GM12878 (cell line): ENCODE results near the gene BUB1. TPM values are rescaled to one million over a fixed set of nuclear protein-coding genes. Genes with fewer than 3 reads are reported as not detected.

Source experiments
- ATAC-seq: fragments of 200-7000 bp; cut with Tn5 transposase; 3 replicates; pipeline ENCODE4 v1.9.1; 2020; ENCODE audit warnings: mild to moderate bottlenecking, moderate library complexity
- BruUV-seq: library from RNA; stranded (reverse); fragments of 400-500 nt; replicated peaks from 2 replicates; lab custom pipeline; 2021; lab: Mats Ljungman, UMichigan
- CTCF ChIA-PET: fragments of 300-600 bp; sonication (Branson Sonifier 250); formaldehyde crosslinking; extraction: SDS; loops from one replicate; lab custom pipeline; 2021; ENCODE audit warnings: inconsistent platforms; lab: Yijun Ruan, JAX
- POLR2A ChIA-PET: fragments of 350-600 bp; formaldehyde crosslinking; extraction: SDS; loops from one replicate; lab custom pipeline; 2021; ENCODE audit warnings: inconsistent platforms; lab: Charles Lee
- RAD21 ChIA-PET: fragments of 300-600 bp; sonication (Branson Sonifier 250); formaldehyde crosslinking; loops from one replicate; lab custom pipeline; 2023; ENCODE audit warnings: antibody characterized with exemption; ENCODE audit not compliant: unreplicated experiment; lab: Charles Lee
- SMC1A ChIA-PET: fragments of 300-600 bp; sonication (Branson Sonifier 250); formaldehyde crosslinking; loops from one replicate; lab custom pipeline; 2023; ENCODE audit not compliant: unreplicated experiment, uncharacterized antibody; lab: Charles Lee
- DNase-seq: peaks from one replicate; pipeline ENCODE4 v3.0.0-alpha.2; 2011; ENCODE audit warnings: low read depth, low spot score
- FAIRE-seq: peaks from 3 replicates; lab custom pipeline; 2011; peaks lifted over from hg19 to GRCh38; lab: Jason Lieb, UNC
- H2AFZ ChIP-seq: 2 replicates; pipeline ENCODE4 v1.6.0; 2011; ENCODE audit warnings: low read depth, low read length, control low read depth; ENCODE audit not compliant: control insufficient read depth
- H3K27ac ChIP-seq: 2 replicates; pipeline ENCODE4 v1.5.1; 2011; ENCODE audit warnings: control low read depth; ENCODE audit not compliant: control insufficient read depth, insufficient read depth
- H3K27me3 ChIP-seq, 2 experiments: replicated peaks in 1 of 2; 2 replicates each; pipeline versions ENCODE4 v1.6.0 to v1.6.1; 2011; ENCODE audit warnings: low read length in 1 of 2; ENCODE audit not compliant: control insufficient read depth in 2 of 2, insufficient read depth in 2 of 2
- H3K36me3 ChIP-seq, 2 experiments: 2 replicates each; pipeline ENCODE4 v1.5.1; 2011; ENCODE audit warnings: low read length in 1 of 2; ENCODE audit not compliant: control insufficient read depth in 2 of 2, insufficient read depth in 2 of 2
- H3K4me1 ChIP-seq: 2 replicates; pipeline ENCODE4 v1.6.1; 2011; ENCODE audit warnings: mild to moderate bottlenecking, low read length, moderate library complexity, mixed read lengths; ENCODE audit not compliant: control insufficient read depth, insufficient read depth
- H3K4me2 ChIP-seq: 2 replicates; pipeline ENCODE4 v1.6.0; 2011; ENCODE audit warnings: control low read depth; ENCODE audit not compliant: control insufficient read depth, insufficient read depth
- H3K4me3 ChIP-seq: fragments of 200-600 bp; sonication (generic); 2 replicates; pipeline ENCODE4 v1.5.1; 2016
- H3K79me2 ChIP-seq: 2 replicates; pipeline ENCODE4 v1.6.0; 2011; ENCODE audit warnings: low read length; ENCODE audit not compliant: control insufficient read depth, insufficient read depth
- H3K9ac ChIP-seq: 2 replicates; pipeline ENCODE4 v1.8.0; 2011; ENCODE audit warnings: low read length, control low read depth, mixed read lengths; ENCODE audit not compliant: control insufficient read depth, insufficient read depth
- H3K9me3 ChIP-seq: replicated peaks from 3 replicates; pipeline ENCODE4 v1.5.1; 2011; ENCODE audit warnings: mild to moderate bottlenecking, low read length; ENCODE audit not compliant: control insufficient read depth, insufficient read depth
- H4K20me1 ChIP-seq: 2 replicates; pipeline ENCODE4 v1.6.0; 2011; ENCODE audit not compliant: control insufficient read depth, insufficient read depth
- BRCA1 ChIP-seq: IDR thresholded peaks from 2 replicates; pipeline ENCODE4 v1.6.1; 2011; ENCODE audit warnings: low read depth, low read length, improper control_type of control experiment
- MYC ChIP-seq: IDR thresholded peaks from 2 replicates; pipeline ENCODE4 v1.6.1; 2011; ENCODE audit warnings: mild to moderate bottlenecking, low read length, moderate library complexity, inconsistent platforms; ENCODE audit not compliant: insufficient read depth, insufficient replicate concordance, insufficient read length, severe bottlenecking
- NFYA ChIP-seq: IDR thresholded peaks from 2 replicates; pipeline ENCODE4 v1.6.1; 2011; ENCODE audit warnings: low read depth, mild to moderate bottlenecking, low read length, improper control_type of control experiment, borderline replicate concordance
- PAX8 ChIP-seq: fragments of 450-650 bp; IDR thresholded peaks from 2 replicates; pipeline ENCODE4 v1.6.1; 2017; ENCODE audit warnings: mild to moderate bottlenecking, moderate library complexity
- POLR2AphosphoS2 ChIP-seq: IDR thresholded peaks from 2 replicates; pipeline ENCODE4 v1.6.1; 2011; ENCODE audit warnings: low read depth, mild to moderate bottlenecking, low read length, improper control_type of control experiment, moderate library complexity
- RBBP5 ChIP-seq: fragments of 200-600 bp; sonication (generic); conservative IDR thresholded peaks from 2 replicates; pipeline ENCODE4 v1.6.1; 2016
- SP1 ChIP-seq: IDR thresholded peaks from one replicate; pipeline ENCODE4 v1.6.1; 2011; ENCODE audit warnings: low read depth, low read length
- SREBF2 ChIP-seq: IDR thresholded peaks from 2 replicates; pipeline ENCODE4 v1.6.1; 2012; ENCODE audit warnings: mild to moderate bottlenecking, low read length
- ZNF24 ChIP-seq: fragments of 450-650 bp; IDR thresholded peaks from 2 replicates; pipeline ENCODE4 v1.6.1; 2017; ENCODE audit warnings: antibody characterized with exemption, mild to moderate bottlenecking
- WGBS: methylation state at CpG from one replicate; pipeline ENCODE4 v1.1.6; 2016; ENCODE audit warnings: low lambda C conversion rate; ENCODE audit not compliant: insufficient replicate concordance, insufficient coverage; ENCODE audit errors: missing lambda C conversion rate; 5-methylcytosine and 5-hydroxymethylcytosine counted together
- in situ Hi-C: fragments of 300-500 bp; cut with MboI; formaldehyde crosslinking; loops from 9 replicates; pipeline ENCODE4 v1.14.3; 2018; ENCODE audit warnings: mixed read lengths
- intact Hi-C: fragments of 100-400 bp; cut with micrococcal nuclease; formaldehyde crosslinking; loops from one replicate; pipeline ENCODE4 v1.14.2; 2022; ENCODE audit not compliant: unreplicated experiment
- polyA plus RNA-seq, 11 experiments: library from polyadenylated mRNA; depleted of rRNA in 4 of 11; unstranded in 6 of 11; stranded (reverse) in 5 of 11; fragments of >200 nt; fragmentation: Nextera tagmentation in 4 of 11; fragmentation: Illumina TruSeq in 1 of 11; extraction: Ambion mirVana in 4 of 11; extraction: Trizol in 1 of 11; gene quantifications; 1 replicate in 1 of 11; 2 replicates in 10 of 11; pipeline versions ENCODE4 v1.2.1 to v1.2.3, GENCODE V29; 2011 to 2016; ENCODE audit warnings: inconsistent platforms in 2 of 11, missing spikeins in 2 of 11, low read depth in 1 of 11
- total RNA-seq, 4 experiments: library from RNA; depleted of rRNA in 3 of 4; stranded (reverse); fragments of >200 nt in 3 of 4; fragmentation: Illumina TruSeq in 1 of 4; extraction: Trizol in 1 of 4; gene quantifications; 2 replicates each; pipeline versions ENCODE4 v1.2.1 to v1.2.3, GENCODE V29; 2013 to 2021
- TF ChIP-seq, protein P1 (sequence below): fragments of 450-650 bp; IDR thresholded peaks from 2 replicates; pipeline ENCODE4 v1.6.1; 2017; ENCODE audit warnings: mild to moderate bottlenecking, low read depth, inconsistent platforms; ENCODE audit not compliant: poor library complexity, severe bottlenecking
- TF ChIP-seq, protein P2 (sequence below): fragments of 450-650 bp; IDR thresholded peaks from 2 replicates; pipeline ENCODE4 v1.6.1; 2014; ENCODE audit warnings: mild to moderate bottlenecking
- TF ChIP-seq, protein P3 (sequence below): fragments of 450-650 bp; IDR thresholded peaks from 2 replicates; pipeline ENCODE4 v1.6.1; 2016; ENCODE audit warnings: mild to moderate bottlenecking
- TF ChIP-seq, protein P4 (sequence below): fragments of 450-650 bp; IDR thresholded peaks from 2 replicates; pipeline ENCODE4 v1.6.1; 2018; ENCODE audit warnings: mild to moderate bottlenecking, low read depth, moderate library complexity; ENCODE audit not compliant: partially characterized antibody

The BUB1 gene
- total and polyA plus RNA-seq, 10 of the 15 experiments (the other 5 are each of a cell fraction or from before 2014, with no cell fraction given), result 52.4 to 142 (median 88.9) TPM

DNA sequence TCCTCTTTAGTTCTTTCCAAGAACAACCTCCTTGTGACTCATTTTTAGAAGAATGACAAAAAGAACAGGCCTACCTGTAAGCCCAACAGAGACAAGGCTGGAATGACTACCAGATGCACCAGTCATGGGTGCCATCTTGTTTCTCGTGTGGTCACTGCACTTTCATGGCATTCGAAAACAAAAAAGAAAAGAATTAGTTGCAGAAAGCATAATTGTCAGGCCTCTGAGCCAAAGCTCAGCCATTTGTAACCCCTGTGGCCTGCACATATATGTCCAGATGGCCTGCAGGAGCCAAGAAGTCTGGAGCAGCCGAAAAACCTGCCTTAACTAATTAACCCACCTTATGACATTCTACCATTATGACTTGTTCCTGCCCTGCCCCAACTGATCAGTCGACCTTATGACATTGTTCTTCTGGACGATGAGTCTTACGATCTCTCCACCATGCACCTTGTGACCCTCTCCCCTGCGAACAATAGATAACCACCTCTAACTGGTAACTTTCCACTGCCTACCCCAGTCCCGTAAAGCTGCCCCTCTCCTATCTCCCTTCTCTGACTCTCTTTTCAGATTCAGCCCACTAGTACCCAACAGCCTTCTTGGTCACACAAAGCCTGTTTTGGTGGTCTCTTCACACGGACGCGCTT, 13.9 kb upstream of the BUB1 start (continued):
- no peak for TF ChIP-seq BRCA1
- no peak for TF ChIP-seq NFYA
- no peak for TF ChIP-seq MYC

DNA sequence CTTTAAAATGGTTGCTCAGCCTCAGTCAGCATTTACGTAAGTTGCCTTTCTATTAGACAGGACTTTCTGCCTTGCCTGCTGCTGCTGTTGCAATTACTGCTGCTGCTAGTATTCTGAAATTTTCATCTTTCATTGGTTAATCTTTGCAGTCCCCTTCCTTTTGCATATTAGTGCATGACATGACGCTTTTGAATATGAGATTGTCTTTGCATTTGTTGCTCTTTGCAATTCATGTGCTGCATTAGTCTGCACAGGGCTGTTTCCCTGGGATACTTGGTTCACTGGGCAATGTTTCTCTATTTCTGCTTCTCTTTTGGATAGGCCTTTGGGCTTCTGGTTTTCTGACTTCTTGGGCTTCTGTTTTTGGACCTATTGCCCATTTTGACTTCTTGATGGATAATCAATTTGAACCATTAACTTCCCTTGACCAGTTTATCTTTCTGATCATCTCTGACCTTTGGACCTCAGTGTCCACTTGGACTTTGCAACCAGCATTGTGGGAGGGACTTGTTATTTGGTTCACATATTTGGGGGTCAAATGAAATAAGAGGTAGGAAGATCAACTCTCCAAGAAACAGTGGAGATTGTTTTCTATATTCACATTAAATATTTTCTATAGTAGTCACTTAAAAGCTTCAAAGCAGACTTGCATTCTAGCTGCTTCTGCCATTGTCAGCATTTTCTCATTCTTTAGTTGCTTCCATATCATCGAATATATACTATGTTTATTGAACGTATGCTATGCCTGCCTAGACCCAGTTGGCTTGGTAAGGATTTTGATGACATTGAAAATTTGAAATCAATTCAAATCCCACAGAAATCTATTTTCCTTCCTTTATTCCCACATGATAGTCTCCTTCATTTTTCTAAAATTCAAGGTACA, 12.5 kb upstream of the BUB1 start:
- ChIA-PET POLR2A (interaction anchor here (0.9 to 1.5 kb wide), 2 partner anchors 12 to 17 kb away, joined by 3 to 4 read pairs; partner anchors contain the start of gene BUB1), RAD21 (no interaction called here), CTCF (no interaction called here), SMC1A (interaction anchor here (1.0 to 1.7 kb wide), 5 partner anchors 9 to 65 kb away, joined by 3 to 4 read pairs (median 4); no protein-coding TSS in a partner anchor)
- Histone ChIP-seq H2AFZ (no peak overlapping the region), H3K36me3 (no peaks in the 10 kb centered on the region), H3K4me2 (no peak overlapping the region), H3K9me3 (peaks cover 2% of the 10 kb centered on the region; the same call in 2 of the 3 replicates), H3K4me3 (no peak overlapping the region), H3K79me2 (no peaks in the 10 kb centered on the region), H3K27me3 (no peaks in the 10 kb centered on the region), H4K20me1 (no peaks in the 10 kb centered on the region), H3K9ac (no peak overlapping the region), H3K4me1 (no peaks in the 10 kb centered on the region), H3K27ac (no peak overlapping the region)
- FAIRE-seq (no peak), DNase-seq (no peak), ATAC-seq (no peak)
- in situ Hi-C loops, result no loop called here
- WGBS, result 47% methylated on average over 4 of the region's 4 CpGs
- intact Hi-C loops, result no loop called here
- BruUV-seq, result no TSS peak
- TF ChIP-seq RBBP5 (no peak), POLR2AphosphoS2 (no peak), PAX8 (no peak), SP1 (no peak), MYC (no peak), SREBF2 (no peak), ZNF24 (no peak)
- TF ChIP-seq, protein P1, sequence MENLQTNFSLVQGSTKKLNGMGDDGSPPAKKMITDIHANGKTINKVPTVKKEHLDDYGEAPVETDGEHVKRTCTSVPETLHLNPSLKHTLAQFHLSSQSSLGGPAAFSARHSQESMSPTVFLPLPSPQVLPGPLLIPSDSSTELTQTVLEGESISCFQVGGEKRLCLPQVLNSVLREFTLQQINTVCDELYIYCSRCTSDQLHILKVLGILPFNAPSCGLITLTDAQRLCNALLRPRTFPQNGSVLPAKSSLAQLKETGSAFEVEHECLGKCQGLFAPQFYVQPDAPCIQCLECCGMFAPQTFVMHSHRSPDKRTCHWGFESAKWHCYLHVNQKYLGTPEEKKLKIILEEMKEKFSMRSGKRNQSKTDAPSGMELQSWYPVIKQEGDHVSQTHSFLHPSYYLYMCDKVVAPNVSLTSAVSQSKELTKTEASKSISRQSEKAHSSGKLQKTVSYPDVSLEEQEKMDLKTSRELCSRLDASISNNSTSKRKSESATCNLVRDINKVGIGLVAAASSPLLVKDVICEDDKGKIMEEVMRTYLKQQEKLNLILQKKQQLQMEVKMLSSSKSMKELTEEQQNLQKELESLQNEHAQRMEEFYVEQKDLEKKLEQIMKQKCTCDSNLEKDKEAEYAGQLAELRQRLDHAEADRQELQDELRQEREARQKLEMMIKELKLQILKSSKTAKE, result no peak
- TF ChIP-seq, protein P2, sequence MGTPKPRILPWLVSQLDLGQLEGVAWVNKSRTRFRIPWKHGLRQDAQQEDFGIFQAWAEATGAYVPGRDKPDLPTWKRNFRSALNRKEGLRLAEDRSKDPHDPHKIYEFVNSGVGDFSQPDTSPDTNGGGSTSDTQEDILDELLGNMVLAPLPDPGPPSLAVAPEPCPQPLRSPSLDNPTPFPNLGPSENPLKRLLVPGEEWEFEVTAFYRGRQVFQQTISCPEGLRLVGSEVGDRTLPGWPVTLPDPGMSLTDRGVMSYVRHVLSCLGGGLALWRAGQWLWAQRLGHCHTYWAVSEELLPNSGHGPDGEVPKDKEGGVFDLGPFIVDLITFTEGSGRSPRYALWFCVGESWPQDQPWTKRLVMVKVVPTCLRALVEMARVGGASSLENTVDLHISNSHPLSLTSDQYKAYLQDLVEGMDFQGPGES, result no peak
- TF ChIP-seq, protein P3, sequence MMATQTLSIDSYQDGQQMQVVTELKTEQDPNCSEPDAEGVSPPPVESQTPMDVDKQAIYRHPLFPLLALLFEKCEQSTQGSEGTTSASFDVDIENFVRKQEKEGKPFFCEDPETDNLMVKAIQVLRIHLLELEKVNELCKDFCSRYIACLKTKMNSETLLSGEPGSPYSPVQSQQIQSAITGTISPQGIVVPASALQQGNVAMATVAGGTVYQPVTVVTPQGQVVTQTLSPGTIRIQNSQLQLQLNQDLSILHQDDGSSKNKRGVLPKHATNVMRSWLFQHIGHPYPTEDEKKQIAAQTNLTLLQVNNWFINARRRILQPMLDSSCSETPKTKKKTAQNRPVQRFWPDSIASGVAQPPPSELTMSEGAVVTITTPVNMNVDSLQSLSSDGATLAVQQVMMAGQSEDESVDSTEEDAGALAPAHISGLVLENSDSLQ, result no peak
- TF ChIP-seq, protein P4, sequence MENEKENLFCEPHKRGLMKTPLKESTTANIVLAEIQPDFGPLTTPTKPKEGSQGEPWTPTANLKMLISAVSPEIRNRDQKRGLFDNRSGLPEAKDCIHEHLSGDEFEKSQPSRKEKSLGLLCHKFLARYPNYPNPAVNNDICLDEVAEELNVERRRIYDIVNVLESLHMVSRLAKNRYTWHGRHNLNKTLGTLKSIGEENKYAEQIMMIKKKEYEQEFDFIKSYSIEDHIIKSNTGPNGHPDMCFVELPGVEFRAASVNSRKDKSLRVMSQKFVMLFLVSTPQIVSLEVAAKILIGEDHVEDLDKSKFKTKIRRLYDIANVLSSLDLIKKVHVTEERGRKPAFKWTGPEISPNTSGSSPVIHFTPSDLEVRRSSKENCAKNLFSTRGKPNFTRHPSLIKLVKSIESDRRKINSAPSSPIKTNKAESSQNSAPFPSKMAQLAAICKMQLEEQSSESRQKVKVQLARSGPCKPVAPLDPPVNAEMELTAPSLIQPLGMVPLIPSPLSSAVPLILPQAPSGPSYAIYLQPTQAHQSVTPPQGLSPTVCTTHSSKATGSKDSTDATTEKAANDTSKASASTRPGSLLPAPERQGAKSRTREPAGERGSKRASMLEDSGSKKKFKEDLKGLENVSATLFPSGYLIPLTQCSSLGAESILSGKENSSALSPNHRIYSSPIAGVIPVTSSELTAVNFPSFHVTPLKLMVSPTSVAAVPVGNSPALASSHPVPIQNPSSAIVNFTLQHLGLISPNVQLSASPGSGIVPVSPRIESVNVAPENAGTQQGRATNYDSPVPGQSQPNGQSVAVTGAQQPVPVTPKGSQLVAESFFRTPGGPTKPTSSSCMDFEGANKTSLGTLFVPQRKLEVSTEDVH, result no peak
